GM12878 (cell line): Measurements from ENCODE around the gene DLG2. TPM values are rescaled to one million over a fixed set of nuclear protein-coding genes. Genes with fewer than 3 reads are reported as not detected.

Source experiments
- ATAC-seq: fragments of 200-7000 bp; cut with Tn5 transposase; 3 replicates; pipeline ENCODE4 v1.9.1; 2020; ENCODE audit warnings: mild to moderate bottlenecking, moderate library complexity
- BruUV-seq: library from RNA; stranded (reverse); fragments of 400-500 nt; replicated peaks from 2 replicates; lab custom pipeline; 2021; lab: Mats Ljungman, UMichigan
- CTCF ChIA-PET: fragments of 300-600 bp; sonication (Branson Sonifier 250); formaldehyde crosslinking; extraction: SDS; loops from one replicate; lab custom pipeline; 2021; ENCODE audit warnings: inconsistent platforms; lab: Yijun Ruan, JAX
- POLR2A ChIA-PET: fragments of 350-600 bp; formaldehyde crosslinking; extraction: SDS; loops from one replicate; lab custom pipeline; 2021; ENCODE audit warnings: inconsistent platforms; lab: Charles Lee
- RAD21 ChIA-PET: fragments of 300-600 bp; sonication (Branson Sonifier 250); formaldehyde crosslinking; loops from one replicate; lab custom pipeline; 2023; ENCODE audit warnings: antibody characterized with exemption; ENCODE audit not compliant: unreplicated experiment; lab: Charles Lee
- SMC1A ChIA-PET: fragments of 300-600 bp; sonication (Branson Sonifier 250); formaldehyde crosslinking; loops from one replicate; lab custom pipeline; 2023; ENCODE audit not compliant: unreplicated experiment, uncharacterized antibody; lab: Charles Lee
- DNase-seq: peaks from one replicate; pipeline ENCODE4 v3.0.0-alpha.2; 2011; ENCODE audit warnings: low read depth, low spot score
- FAIRE-seq: peaks from 3 replicates; lab custom pipeline; 2011; peaks lifted over from hg19 to GRCh38; lab: Jason Lieb, UNC
- H2AFZ ChIP-seq: 2 replicates; pipeline ENCODE4 v1.6.0; 2011; ENCODE audit warnings: low read depth, low read length, control low read depth; ENCODE audit not compliant: control insufficient read depth
- H3K27ac ChIP-seq: 2 replicates; pipeline ENCODE4 v1.5.1; 2011; ENCODE audit warnings: control low read depth; ENCODE audit not compliant: control insufficient read depth, insufficient read depth
- H3K27me3 ChIP-seq, 2 experiments: replicated peaks in 1 of 2; 2 replicates each; pipeline versions ENCODE4 v1.6.0 to v1.6.1; 2011; ENCODE audit warnings: low read length in 1 of 2; ENCODE audit not compliant: control insufficient read depth in 2 of 2, insufficient read depth in 2 of 2
- H3K36me3 ChIP-seq, 2 experiments: 2 replicates each; pipeline ENCODE4 v1.5.1; 2011; ENCODE audit warnings: low read length in 1 of 2; ENCODE audit not compliant: control insufficient read depth in 2 of 2, insufficient read depth in 2 of 2
- H3K4me1 ChIP-seq: 2 replicates; pipeline ENCODE4 v1.6.1; 2011; ENCODE audit warnings: mild to moderate bottlenecking, low read length, moderate library complexity, mixed read lengths; ENCODE audit not compliant: control insufficient read depth, insufficient read depth
- H3K4me2 ChIP-seq: 2 replicates; pipeline ENCODE4 v1.6.0; 2011; ENCODE audit warnings: control low read depth; ENCODE audit not compliant: control insufficient read depth, insufficient read depth
- H3K4me3 ChIP-seq: fragments of 200-600 bp; sonication (generic); 2 replicates; pipeline ENCODE4 v1.5.1; 2016
- H3K79me2 ChIP-seq: 2 replicates; pipeline ENCODE4 v1.6.0; 2011; ENCODE audit warnings: low read length; ENCODE audit not compliant: control insufficient read depth, insufficient read depth
- H3K9ac ChIP-seq: 2 replicates; pipeline ENCODE4 v1.8.0; 2011; ENCODE audit warnings: low read length, control low read depth, mixed read lengths; ENCODE audit not compliant: control insufficient read depth, insufficient read depth
- H3K9me3 ChIP-seq: replicated peaks from 3 replicates; pipeline ENCODE4 v1.5.1; 2011; ENCODE audit warnings: mild to moderate bottlenecking, low read length; ENCODE audit not compliant: control insufficient read depth, insufficient read depth
- H4K20me1 ChIP-seq: 2 replicates; pipeline ENCODE4 v1.6.0; 2011; ENCODE audit not compliant: control insufficient read depth, insufficient read depth
- CHD2 ChIP-seq: IDR thresholded peaks from 2 replicates; pipeline ENCODE4 v1.6.1; 2011; ENCODE audit warnings: low read depth, low read length, improper control_type of control experiment, borderline replicate concordance
- ESRRA ChIP-seq: IDR thresholded peaks from 2 replicates; pipeline ENCODE4 v1.6.1; 2012; ENCODE audit warnings: mild to moderate bottlenecking, low read length, improper control_type of control experiment
- IRF4 ChIP-seq: IDR thresholded peaks from 2 replicates; pipeline ENCODE4 v1.6.1; 2011; ENCODE audit warnings: low read depth, low read length
- JUND ChIP-seq: IDR thresholded peaks from 2 replicates; pipeline ENCODE4 v1.6.1; 2012; ENCODE audit warnings: low read depth, mild to moderate bottlenecking, low read length, improper control_type of control experiment, moderate library complexity
- NFXL1 ChIP-seq: fragments of 450-650 bp; IDR thresholded peaks from 2 replicates; pipeline ENCODE4 v1.6.1; 2017; ENCODE audit warnings: antibody characterized with exemption, mild to moderate bottlenecking, borderline replicate concordance
- POLR2AphosphoS2 ChIP-seq: IDR thresholded peaks from 2 replicates; pipeline ENCODE4 v1.6.1; 2011; ENCODE audit warnings: low read depth, mild to moderate bottlenecking, low read length, improper control_type of control experiment, moderate library complexity
- POU2F2 ChIP-seq: IDR thresholded peaks from 3 replicates; pipeline ENCODE4 v1.6.1; 2011; ENCODE audit warnings: low read depth, mild to moderate bottlenecking, low read length, borderline replicate concordance
- REST ChIP-seq: IDR thresholded peaks from 2 replicates; pipeline ENCODE4 v1.6.1; 2012; ENCODE audit warnings: mild to moderate bottlenecking, low read depth, low read length
- SREBF2 ChIP-seq: IDR thresholded peaks from 2 replicates; pipeline ENCODE4 v1.6.1; 2012; ENCODE audit warnings: mild to moderate bottlenecking, low read length
- STAT3 ChIP-seq: IDR thresholded peaks from 2 replicates; pipeline ENCODE4 v1.6.1; 2011; ENCODE audit warnings: low read depth, low read length, improper control_type of control experiment
- YY1 ChIP-seq: IDR thresholded peaks from 2 replicates; pipeline ENCODE4 v1.6.1; 2011; ENCODE audit warnings: low read depth, mild to moderate bottlenecking, low read length
- WGBS: methylation state at CpG from one replicate; pipeline ENCODE4 v1.1.6; 2016; ENCODE audit warnings: low lambda C conversion rate; ENCODE audit not compliant: insufficient replicate concordance, insufficient coverage; ENCODE audit errors: missing lambda C conversion rate; 5-methylcytosine and 5-hydroxymethylcytosine counted together
- in situ Hi-C: fragments of 300-500 bp; cut with MboI; formaldehyde crosslinking; loops from 9 replicates; pipeline ENCODE4 v1.14.3; 2018; ENCODE audit warnings: mixed read lengths
- intact Hi-C: fragments of 100-400 bp; cut with micrococcal nuclease; formaldehyde crosslinking; loops from one replicate; pipeline ENCODE4 v1.14.2; 2022; ENCODE audit not compliant: unreplicated experiment
- polyA plus RNA-seq, 11 experiments: library from polyadenylated mRNA; depleted of rRNA in 4 of 11; unstranded in 6 of 11; stranded (reverse) in 5 of 11; fragments of >200 nt; fragmentation: Nextera tagmentation in 4 of 11; fragmentation: Illumina TruSeq in 1 of 11; extraction: Ambion mirVana in 4 of 11; extraction: Trizol in 1 of 11; gene quantifications; 1 replicate in 1 of 11; 2 replicates in 10 of 11; pipeline versions ENCODE4 v1.2.1 to v1.2.3, GENCODE V29; 2011 to 2016; ENCODE audit warnings: inconsistent platforms in 2 of 11, missing spikeins in 2 of 11, low read depth in 1 of 11
- total RNA-seq, 4 experiments: library from RNA; depleted of rRNA in 3 of 4; stranded (reverse); fragments of >200 nt in 3 of 4; fragmentation: Illumina TruSeq in 1 of 4; extraction: Trizol in 1 of 4; gene quantifications; 2 replicates each; pipeline versions ENCODE4 v1.2.1 to v1.2.3, GENCODE V29; 2013 to 2021

DLG2 gene
- total and polyA plus RNA-seq, 10 of the 15 experiments (the other 5 are each of a cell fraction or from before 2014, with no cell fraction given) = 0.09 to 0.98 (median 0.35) TPM

- CTCF ChIA-PET = interaction anchor here (1.3 kb wide), 1 partner anchor 10 kb away, joined by 3 read pairs; no protein-coding TSS in a partner anchor
- FAIRE-seq (no peak), DNase-seq (no peak), ATAC-seq (no peak)
- H3K4me2 ChIP-seq = no peak overlapping the region
- BruUV-seq = no TSS peak
- no peak overlapping the region for H3K4me3 ChIP-seq
- in situ Hi-C loops = no loop called here
- 47% methylated on average over 13 of the region's 13 CpGs for WGBS
- H4K20me1 ChIP-seq = no peaks in the 10 kb centered on the region
- POLR2A ChIA-PET = no interaction called here
- no peaks in the 10 kb centered on the region for H3K36me3 ChIP-seq
- TF ChIP-seq JUND = no peak
- TF ChIP-seq POLR2AphosphoS2 = no peak
- no peaks in the 10 kb centered on the region for H3K27me3 ChIP-seq
- intact Hi-C loops = no loop called here
- H2AFZ ChIP-seq = no peak overlapping the region
- no peak overlapping the region for H3K27ac ChIP-seq
- SMC1A ChIA-PET = interaction anchor here (0.6 to 1.1 kb wide), 2 partner anchors 392 to 831 kb away, joined by 3 to 4 read pairs; no protein-coding TSS in a partner anchor
- RAD21 ChIA-PET = no interaction called here
- no peaks in the 10 kb centered on the region for H3K4me1 ChIP-seq
- H3K79me2 ChIP-seq = no peaks in the 10 kb centered on the region
- H3K9ac ChIP-seq = no peak overlapping the region
- H3K9me3 ChIP-seq = no peaks in the 10 kb centered on the region
Observed at GRCh38 chr11:84922836-84923235, 704.3 kb downstream of the DLG2 start.

GRCh38 chr11:84922212-84922805, 704.8 kb downstream of the DLG2 start:
- BruUV-seq = no TSS peak
- RAD21 ChIA-PET = no interaction called here
- Histone ChIP-seq H3K9ac (no peak overlapping the region), H3K36me3 (no peaks in the 10 kb centered on the region), H3K4me3 (no peak overlapping the region), H3K27me3 (no peaks in the 10 kb centered on the region), H3K4me1 (no peaks in the 10 kb centered on the region), H3K4me2 (no peak overlapping the region), H2AFZ (no peak overlapping the region), H3K79me2 (no peaks in the 10 kb centered on the region), H3K27ac (no peak overlapping the region), H3K9me3 (no peaks in the 10 kb centered on the region), H4K20me1 (no peaks in the 10 kb centered on the region)
- TF ChIP-seq CHD2 (no peak), ESRRA (no peak), YY1 (no peak), POU2F2 (no peak), REST (no peak), SREBF2 (no peak), NFXL1 (no peak), IRF4 (no peak), STAT3 (no peak)
- CTCF ChIA-PET = interaction anchor here (1.3 kb wide), 1 partner anchor 10 kb away, joined by 3 read pairs; no protein-coding TSS in a partner anchor
- SMC1A ChIA-PET = interaction anchor here (0.6 to 1.1 kb wide), 2 partner anchors 393 to 832 kb away, joined by 3 to 4 read pairs; no protein-coding TSS in a partner anchor
- WGBS = 42% methylated on average over 7 of the region's 7 CpGs
- POLR2A ChIA-PET = no interaction called here
- in situ Hi-C loops = no loop called here
- DNase-seq (no peak), ATAC-seq (no peak), FAIRE-seq (no peak)
- intact Hi-C loops = no loop called here
